Measurements from ENCODE around the gene CCDC191. TPM values are rescaled to one million over a fixed set of nuclear protein-coding genes. Genes with fewer than 3 reads are reported as not detected.

The CCDC191 gene
- total RNA-seq, 4 donors from 2014 or later, result 3.2 to 4.6 (median 4.3) TPM

DNA sequence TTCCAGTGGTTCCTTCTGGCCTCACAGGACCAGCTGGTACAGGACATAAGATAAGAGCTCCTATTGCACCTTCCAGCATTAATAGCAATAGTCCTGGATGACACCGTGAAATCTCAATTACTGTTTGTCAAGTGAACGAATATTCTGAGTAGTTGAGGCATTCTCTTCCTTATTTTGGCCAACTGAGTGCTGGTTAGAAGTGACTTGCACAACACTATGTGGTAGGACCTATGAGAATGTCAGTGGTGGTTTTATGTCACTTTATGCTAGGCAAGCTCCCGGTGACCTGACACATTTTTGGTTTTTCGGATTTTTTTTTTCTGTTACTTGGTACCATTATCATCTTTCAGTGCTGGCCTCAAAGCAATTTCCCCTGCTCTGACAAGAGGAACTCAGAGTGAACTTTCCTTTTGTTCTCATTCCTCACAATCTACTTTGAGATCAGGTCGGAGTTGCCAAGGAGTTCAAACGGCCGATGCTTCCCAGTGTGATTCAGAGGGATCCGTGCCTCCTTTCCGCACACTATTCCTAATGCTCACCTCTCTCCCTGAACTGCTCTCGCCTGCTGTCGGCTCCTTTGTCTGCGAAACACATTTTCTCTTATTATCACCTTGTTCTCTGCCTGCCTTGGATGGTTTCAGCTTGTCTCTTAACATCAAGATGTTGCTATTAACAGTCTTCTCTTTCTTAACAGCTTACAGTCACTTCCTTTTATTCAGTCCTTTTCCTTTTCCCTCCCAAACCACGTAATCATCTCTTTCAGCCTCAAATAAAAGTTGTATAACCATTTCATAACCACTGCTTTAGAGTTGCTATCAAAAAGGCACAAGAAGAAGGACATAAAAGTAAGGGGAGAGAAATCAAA is 36.1 kb upstream of the CCDC191 start:
- TF ChIP-seq POLR2AphosphoS5 (IDR thresholded peaks at IDR 0.05) (no peak), POLR2A (IDR thresholded peaks at IDR 0.05; ENCODE audit: low read depth) (no peak), EP300 (IDR thresholded peaks at IDR 0.05) (no peak)
- TF ChIP-seq, protein P1, sequence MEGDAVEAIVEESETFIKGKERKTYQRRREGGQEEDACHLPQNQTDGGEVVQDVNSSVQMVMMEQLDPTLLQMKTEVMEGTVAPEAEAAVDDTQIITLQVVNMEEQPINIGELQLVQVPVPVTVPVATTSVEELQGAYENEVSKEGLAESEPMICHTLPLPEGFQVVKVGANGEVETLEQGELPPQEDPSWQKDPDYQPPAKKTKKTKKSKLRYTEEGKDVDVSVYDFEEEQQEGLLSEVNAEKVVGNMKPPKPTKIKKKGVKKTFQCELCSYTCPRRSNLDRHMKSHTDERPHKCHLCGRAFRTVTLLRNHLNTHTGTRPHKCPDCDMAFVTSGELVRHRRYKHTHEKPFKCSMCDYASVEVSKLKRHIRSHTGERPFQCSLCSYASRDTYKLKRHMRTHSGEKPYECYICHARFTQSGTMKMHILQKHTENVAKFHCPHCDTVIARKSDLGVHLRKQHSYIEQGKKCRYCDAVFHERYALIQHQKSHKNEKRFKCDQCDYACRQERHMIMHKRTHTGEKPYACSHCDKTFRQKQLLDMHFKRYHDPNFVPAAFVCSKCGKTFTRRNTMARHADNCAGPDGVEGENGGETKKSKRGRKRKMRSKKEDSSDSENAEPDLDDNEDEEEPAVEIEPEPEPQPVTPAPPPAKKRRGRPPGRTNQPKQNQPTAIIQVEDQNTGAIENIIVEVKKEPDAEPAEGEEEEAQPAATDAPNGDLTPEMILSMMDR (IDR thresholded peaks at IDR 0.05), result no peak
- Histone ChIP-seq H3K36me3 (peaks cover 4 to 7% (median 6%) of the 10 kb centered on the region in 4 donors), H3K4me3 (no peak overlapping the region), H3K9me3 (no peaks in the 10 kb centered on the region), H3K27me3 (no peaks in the 10 kb centered on the region), H3K27ac (replicated peaks in 1 of 4) (peak overlapping the region in 2 of 4 donors; percentile 3 to 28), H3K4me1 (peaks cover 4 to 18% (median 15%) of the 10 kb centered on the region in 4 donors)
- DNase-seq (ENCODE audit: extremely low spot score), result no peak
- 65% methylated on average over 13 of the region's 13 CpGs for WGBS
- intact Hi-C loops (cut with DNase I), result no loop called here

DNA sequence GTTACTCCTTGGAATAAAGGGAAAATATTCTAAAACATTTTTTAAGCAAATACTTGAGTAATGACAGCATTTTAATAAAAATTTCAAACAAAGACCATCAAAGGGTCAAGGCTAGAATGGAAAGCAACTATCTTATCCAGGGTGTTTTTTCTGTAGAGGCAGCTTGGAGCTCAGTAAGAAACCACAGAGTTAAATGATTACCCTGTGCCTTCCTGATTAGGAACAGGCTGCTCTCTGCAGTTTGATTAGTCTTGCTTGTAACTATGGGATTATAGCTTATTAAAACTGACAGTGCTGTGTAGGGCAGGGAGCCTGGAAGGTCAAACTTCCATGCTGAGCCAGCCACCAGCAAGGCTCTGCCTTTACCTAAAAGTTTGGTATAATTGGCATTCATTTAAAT is 33.3 kb upstream of the CCDC191 start:
- H3K27me3 ChIP-seq, result no peaks in the 10 kb centered on the region
- H3K27ac ChIP-seq (replicated peaks in 1 of 4), result no peak overlapping the region
- H3K4me3 ChIP-seq, result no peak overlapping the region
- peaks cover 4 to 18% (median 15%) of the 10 kb centered on the region in 4 donors for H3K4me1 ChIP-seq
- TF ChIP-seq POLR2A (IDR thresholded peaks at IDR 0.05; ENCODE audit: low read depth), result no peak
- TF ChIP-seq, protein P1 (IDR thresholded peaks at IDR 0.05), result no peak
- no peak for TF ChIP-seq POLR2AphosphoS5 (IDR thresholded peaks at IDR 0.05)
- no peak for TF ChIP-seq EP300 (IDR thresholded peaks at IDR 0.05)
- intact Hi-C loops (cut with DNase I), result no loop called here
- H3K36me3 ChIP-seq, result peaks cover 20 to 34% (median 32%) of the 10 kb centered on the region in 4 donors
- no peak for DNase-seq (ENCODE audit: extremely low spot score)
- no peaks in the 10 kb centered on the region for H3K9me3 ChIP-seq

DNA sequence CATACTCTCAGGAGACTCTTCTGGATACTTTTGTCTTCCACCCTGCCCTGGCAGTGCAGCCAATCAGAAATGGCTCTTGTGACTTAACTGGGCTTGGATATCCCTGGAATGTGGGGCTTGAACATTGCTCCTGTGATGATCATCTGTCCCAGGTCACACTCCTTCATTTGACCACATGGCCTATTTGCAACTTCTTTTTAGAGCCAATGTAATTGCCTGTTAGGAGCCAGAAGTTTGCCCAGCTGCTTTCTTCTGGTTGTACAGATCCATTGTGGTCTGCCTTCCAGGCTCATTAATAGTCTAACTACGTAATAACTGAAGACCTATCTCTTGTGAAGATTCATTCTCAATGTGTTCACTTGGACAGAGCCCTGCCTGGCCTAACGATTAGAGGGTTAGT is 30.0 kb upstream of the CCDC191 start:
- H3K4me3 ChIP-seq, result no peak overlapping the region
- no peaks in the 10 kb centered on the region for H3K9me3 ChIP-seq
- WGBS, result 91% methylated on average over 2 of the region's 2 CpGs
- H3K27me3 ChIP-seq, result no peaks in the 10 kb centered on the region
- no peak overlapping the region for H3K27ac ChIP-seq (replicated peaks in 1 of 4)
- no peak for DNase-seq (ENCODE audit: extremely low spot score)
- peaks cover 20 to 64% (median 47%) of the 10 kb centered on the region in 4 donors for H3K36me3 ChIP-seq
- no peak for TF ChIP-seq POLR2A (IDR thresholded peaks at IDR 0.05; ENCODE audit: low read depth)
- TF ChIP-seq, protein P1 (IDR thresholded peaks at IDR 0.05), result no peak
- TF ChIP-seq EP300 (IDR thresholded peaks at IDR 0.05), result no peak
- TF ChIP-seq POLR2AphosphoS5 (IDR thresholded peaks at IDR 0.05), result no peak
- H3K4me1 ChIP-seq, result no peaks in the 10 kb centered on the region
- intact Hi-C loops (cut with DNase I), result no loop called here

DNA sequence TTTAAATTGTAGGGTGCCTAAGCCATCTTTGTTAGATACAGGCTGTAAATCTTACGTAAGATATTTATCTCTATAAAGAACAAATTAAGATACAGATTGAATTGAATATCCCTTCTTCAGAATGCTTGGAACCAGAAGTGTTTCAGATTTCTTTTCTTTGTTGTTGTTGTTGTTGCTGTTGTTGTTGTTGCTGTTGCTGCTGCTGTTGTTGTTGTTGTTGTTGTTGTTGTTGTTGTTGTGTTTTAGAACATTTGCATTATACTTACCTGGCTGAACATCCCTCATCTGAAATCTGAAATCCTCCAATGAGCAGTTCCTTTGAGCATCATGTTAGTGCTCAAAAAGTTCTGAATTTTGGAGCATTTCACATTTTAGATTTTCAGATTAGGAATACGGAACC is 26.8 kb upstream of the CCDC191 start:
- Histone ChIP-seq H3K36me3 (peaks cover 25 to 92% (median 64%) of the 10 kb centered on the region in 4 donors), H3K27ac (replicated peaks in 1 of 4) (no peak overlapping the region), H3K27me3 (no peaks in the 10 kb centered on the region), H3K4me3 (no peak overlapping the region), H3K4me1 (peaks cover 0 to 3% (median 2%) of the 10 kb centered on the region in 4 donors), H3K9me3 (no peaks in the 10 kb centered on the region)
- intact Hi-C loops (cut with DNase I), result no loop called here
- WGBS, result 95% methylated on average over 2 of the region's 2 CpGs
- no peak for DNase-seq (ENCODE audit: extremely low spot score)
- TF ChIP-seq EP300 (IDR thresholded peaks at IDR 0.05), result no peak

DNA sequence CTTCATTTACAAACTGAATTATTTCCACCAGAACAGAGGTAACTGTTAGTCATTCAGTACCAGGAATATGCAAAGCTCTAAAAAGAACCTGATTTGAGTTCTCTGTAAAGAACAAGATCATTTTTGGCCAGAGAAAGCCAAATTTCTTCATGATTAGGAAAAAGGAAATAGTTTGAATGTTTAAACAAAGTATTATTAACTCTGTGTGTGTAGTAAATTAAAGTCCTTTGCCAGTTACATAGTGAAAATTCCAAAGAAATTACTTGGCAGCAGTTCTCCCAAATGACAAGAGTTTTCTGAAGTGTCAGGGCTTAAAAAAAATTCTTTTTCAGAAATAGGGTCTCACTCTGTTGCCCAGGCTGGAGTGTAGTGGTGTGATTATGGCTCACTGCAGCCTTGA is 24.7 kb upstream of the CCDC191 start:
- H3K4me3 ChIP-seq, result no peak overlapping the region
- no peak overlapping the region for H3K27ac ChIP-seq (replicated peaks in 1 of 4)
- TF ChIP-seq POLR2A (IDR thresholded peaks at IDR 0.05; ENCODE audit: low read depth) (no peak), EP300 (IDR thresholded peaks at IDR 0.05) (no peak), POLR2AphosphoS5 (IDR thresholded peaks at IDR 0.05) (no peak)
- TF ChIP-seq, protein P1 (IDR thresholded peaks at IDR 0.05), result no peak
- no peaks in the 10 kb centered on the region for H3K27me3 ChIP-seq
- no peak for DNase-seq (ENCODE audit: extremely low spot score)
- intact Hi-C loops (cut with DNase I), result no loop called here
- no peaks in the 10 kb centered on the region for H3K9me3 ChIP-seq
- H3K4me1 ChIP-seq, result peaks cover 3 to 17% (median 12%) of the 10 kb centered on the region in 4 donors
- H3K36me3 ChIP-seq, result peaks cover 27 to 93% (median 60%) of the 10 kb centered on the region in 4 donors

All from esophagus muscularis mucosa (tissue), 4 donors.